Adrenal gland (tissue), 12 donors: Measurements from ENCODE around the gene IPMK. TPM values are rescaled to one million over a fixed set of nuclear protein-coding genes. Genes with fewer than 3 reads are reported as not detected.

Source experiments
- DNase-seq, 7 donors: peaks; one replicate each; pipeline ENCODE4 v3.0.0-alpha.2; 2019 to 2020
- H3K27ac ChIP-seq, 5 donors: fragments of 200-600 bp; sonication (generic) in 4 of 5; 1 replicate in 3 of 5; 2 replicates in 2 of 5; pipeline versions ENCODE4 v1.5.1 to v1.8.0; 2016 to 2020; ENCODE audit warnings: mild to moderate bottlenecking in 1 of 5
- H3K27me3 ChIP-seq: fragments of 200-600 bp; 2 replicates; pipeline ENCODE4 v1.8.0; 2021
- H3K36me3 ChIP-seq, 2 donors: fragments of 200-600 bp; replicated peaks in 1 of 2; 1 replicate in 1 of 2; 2 replicates in 1 of 2; pipeline versions ENCODE4 v1.5.1 to v1.8.0; 2018 to 2022
- H3K4me1 ChIP-seq, 2 donors: fragments of 200-600 bp; replicated peaks in 1 of 2; 1 replicate in 1 of 2; 2 replicates in 1 of 2; pipeline versions ENCODE4 v1.5.1 to v1.8.0; 2018 to 2021
- H3K4me3 ChIP-seq, 4 donors: fragments of 200-600 bp; sonication (generic) in 3 of 4; one replicate each; pipeline ENCODE4 v1.5.1; 2016 to 2018
- H3K9me3 ChIP-seq, 3 donors: fragments of 200-600 bp; sonication (generic) in 1 of 3; replicated peaks in 1 of 3; 1 replicate in 2 of 3; 2 replicates in 1 of 3; pipeline versions ENCODE4 v1.5.1 to v1.8.0; 2016 to 2021
- POLR2A ChIP-seq, 2 donors: fragments of 450-650 bp; IDR thresholded peaks; one replicate each; pipeline ENCODE4 v1.6.1; 2017; ENCODE audit warnings: antibody characterized with exemption in 2 of 2, mild to moderate bottlenecking in 2 of 2, moderate library complexity in 1 of 2
- WGBS, 4 donors: extraction: QIAGEN DNeasy Blood & Tissue Kit in 2 of 4; methylation state at CpG; one replicate each; pipeline versions ENCODE4 v1.1.5 to v1.1.7; 2013 to 2017; 5-methylcytosine and 5-hydroxymethylcytosine counted together
- intact Hi-C, 2 donors: fragments of 100-400 bp; cut with DNase I; formaldehyde crosslinking; loops; one replicate each; pipeline versions ENCODE4 v1.14.1 to v1.15.0; 2022 to 2023
- polyA plus RNA-seq, 3 donors: library from polyadenylated mRNA; stranded (reverse); fragments of 200-250 nt in 2 of 3; fragments of 350-450 nt in 1 of 3; fragmentation: Illumina TruSeq in 1 of 3; extraction: RNeasy Lipid Tissue Mini Kit (QIAGEN cat#74804) in 1 of 3; gene quantifications; one replicate each; pipeline ENCODE4 v1.2.3, GENCODE V29; 2013 to 2014
- total RNA-seq, 9 donors: library from RNA; depleted of rRNA in 4 of 9; stranded (reverse); fragments of >200 nt in 4 of 9; fragments of 120-200 nt in 1 of 9; fragmentation: NEBNext Ultra II Directional in 1 of 9; extraction: Animal tissue kit (Norgen Biotek cat#: 25700) in 1 of 9; gene quantifications; one replicate each; pipeline versions ENCODE4 v1.1.0 to v1.2.4, GENCODE V29; 2013 to 2023
- TF ChIP-seq, protein P1 (sequence below), 6 experiments: fragments of 450-650 bp in 4 of 6; fragments of 200-600 bp in 2 of 6; sonication (generic) in 1 of 6; IDR thresholded peaks; 1 replicate in 5 of 6; 2 replicates in 1 of 6; pipeline versions ENCODE4 v1.5.1 to v1.8.0; 2016 to 2021; ENCODE audit warnings: antibody characterized with exemption in 6 of 6, mild to moderate bottlenecking in 2 of 6, moderate library complexity in 1 of 6
- donor health status: healthy with polysubstance abuse.
- donor health status: Bipolar disorder and iron deficiency.
- donor health status: DM: yes; HTN: yes; CAD: no.
- donor health status: DM: no; HTN: no; CAD: no.
- donor health status: DM: no; HTN: no; CAD: no.
- donor health status: DM: yes; HTN: yes; CAD: no.

The IPMK gene
- total and polyA plus RNA-seq, 12 donors, result 1.0 to 6.6 (median 4.8) TPM

- WGBS, 4 donors, result 92 to 95% (median 93%) methylated on average over 2 of the region's 2 CpGs
- no peaks in the 10 kb centered on the region for H3K36me3 ChIP-seq
- TF ChIP-seq, protein P1, sequence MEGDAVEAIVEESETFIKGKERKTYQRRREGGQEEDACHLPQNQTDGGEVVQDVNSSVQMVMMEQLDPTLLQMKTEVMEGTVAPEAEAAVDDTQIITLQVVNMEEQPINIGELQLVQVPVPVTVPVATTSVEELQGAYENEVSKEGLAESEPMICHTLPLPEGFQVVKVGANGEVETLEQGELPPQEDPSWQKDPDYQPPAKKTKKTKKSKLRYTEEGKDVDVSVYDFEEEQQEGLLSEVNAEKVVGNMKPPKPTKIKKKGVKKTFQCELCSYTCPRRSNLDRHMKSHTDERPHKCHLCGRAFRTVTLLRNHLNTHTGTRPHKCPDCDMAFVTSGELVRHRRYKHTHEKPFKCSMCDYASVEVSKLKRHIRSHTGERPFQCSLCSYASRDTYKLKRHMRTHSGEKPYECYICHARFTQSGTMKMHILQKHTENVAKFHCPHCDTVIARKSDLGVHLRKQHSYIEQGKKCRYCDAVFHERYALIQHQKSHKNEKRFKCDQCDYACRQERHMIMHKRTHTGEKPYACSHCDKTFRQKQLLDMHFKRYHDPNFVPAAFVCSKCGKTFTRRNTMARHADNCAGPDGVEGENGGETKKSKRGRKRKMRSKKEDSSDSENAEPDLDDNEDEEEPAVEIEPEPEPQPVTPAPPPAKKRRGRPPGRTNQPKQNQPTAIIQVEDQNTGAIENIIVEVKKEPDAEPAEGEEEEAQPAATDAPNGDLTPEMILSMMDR (IDR thresholded peaks at IDR 0.05), result no peak
- no peak for TF ChIP-seq POLR2A (IDR thresholded peaks at IDR 0.05)
- intact Hi-C loops, result no loop called here
- no peak overlapping the region for H3K27ac ChIP-seq
- DNase-seq, result no peak
- H3K4me3 ChIP-seq, result no peak overlapping the region
- no peaks in the 10 kb centered on the region for H3K27me3 ChIP-seq
- peaks cover 0 to 5% (median 0%) of the 10 kb centered on the region in 3 donors for H3K9me3 ChIP-seq
- peaks cover 0 to 11% of the 10 kb centered on the region in 2 donors for H3K4me1 ChIP-seq
These were observed 13.5 kb upstream of the IPMK start for GRCh38 chr10:58281092-58281752.

GRCh38 chr10:58280477-58280876, 12.8 kb upstream of the IPMK start:
- no peaks in the 10 kb centered on the region for H3K27me3 ChIP-seq
- no peaks in the 10 kb centered on the region for H3K36me3 ChIP-seq
- DNase-seq, result no peak
- no peak overlapping the region for H3K27ac ChIP-seq
- H3K4me1 ChIP-seq, result peaks cover 0 to 18% of the 10 kb centered on the region in 2 donors
- WGBS, 4 donors, result 76 to 87% (median 82%) methylated on average over 3 of the region's 3 CpGs
- H3K9me3 ChIP-seq, result peaks cover 0 to 5% (median 0%) of the 10 kb centered on the region in 3 donors
- H3K4me3 ChIP-seq, result no peak overlapping the region
- TF ChIP-seq POLR2A (IDR thresholded peaks at IDR 0.05), result no peak
- TF ChIP-seq, protein P1 (IDR thresholded peaks at IDR 0.05), result no peak
- intact Hi-C loops, result no loop called here

- Histone ChIP-seq H3K9me3 (no peaks in the 10 kb centered on the region), H3K27ac (no peak overlapping the region), H3K36me3 (no peaks in the 10 kb centered on the region), H3K27me3 (no peaks in the 10 kb centered on the region), H3K4me1 (peaks cover 0 to 32% of the 10 kb centered on the region in 2 donors), H3K4me3 (no peak overlapping the region)
- DNase-seq, result no peak
- TF ChIP-seq, protein P1 (IDR thresholded peaks at IDR 0.05), result no peak
- intact Hi-C loops, result no loop called here
- 72 to 75% (median 73%) methylated on average over 1 of the region's 1 CpG for WGBS, 4 donors
These were observed 11.2 kb upstream of the IPMK start for GRCh38 chr10:58278962-58279307.

- intact Hi-C loops, result no loop called here
- WGBS, 4 donors, result 80 to 91% (median 85%) methylated on average over 7 of the region's 7 CpGs
- H3K27me3 ChIP-seq, result no peaks in the 10 kb centered on the region
- no peaks in the 10 kb centered on the region for H3K9me3 ChIP-seq
- peaks cover 0 to 37% of the 10 kb centered on the region in 2 donors for H3K4me1 ChIP-seq
- H3K27ac ChIP-seq, result no peak overlapping the region
- TF ChIP-seq, protein P1 (IDR thresholded peaks at IDR 0.05), result no peak
- no peak for TF ChIP-seq POLR2A (IDR thresholded peaks at IDR 0.05)
- no peak for DNase-seq
- H3K4me3 ChIP-seq, result no peak overlapping the region
- no peaks in the 10 kb centered on the region for H3K36me3 ChIP-seq
These were observed 10.7 kb upstream of the IPMK start for GRCh38 chr10:58278274-58278961.
